SK-N-SH (cell line): ENCODE measurements around the gene BCAR1. TPM values are rescaled to one million over a fixed set of nuclear protein-coding genes. Genes with fewer than 3 reads are reported as not detected.

ENCODE experiments used
- CTCF ChIA-PET: fragments of 300-600, 350-600 bp; formaldehyde crosslinking; extraction: SDS; loops from one replicate; lab custom pipeline; 2021; lab: Yijun Ruan, JAX
- POLR2A ChIA-PET: fragments of 350-600 bp; sonication (Branson Sonifier 250); formaldehyde crosslinking; extraction: SDS; loops from one replicate; lab custom pipeline; 2020; ENCODE audit warnings: antibody characterized with exemption, inconsistent platforms; lab: Yijun Ruan, JAX
- DNase-seq: peaks from one replicate; pipeline ENCODE4 v3.0.0; 2012
- H2AFZ ChIP-seq: fragments of 200-600 bp; sonication (generic); 2 replicates; pipeline ENCODE4 v1.8.1; 2016; ENCODE audit warnings: antibody characterized with exemption, mild to moderate bottlenecking, low read depth
- H3F3A ChIP-seq: fragments of 200-600 bp; sonication (generic); replicated peaks from 2 replicates; pipeline ENCODE3; 2016; ENCODE audit warnings: antibody characterized with exemption, mild to moderate bottlenecking; ENCODE audit not compliant: insufficient read depth
- H3K27ac ChIP-seq, 2 experiments: fragments of 200-500 bp in 1 of 2; fragments of 200-600 bp in 1 of 2; sonication (Bioruptor generic) in 1 of 2; sonication (generic), shearing (Covaris generic) in 1 of 2; 2 replicates each; pipeline versions ENCODE4 v1.5.1 to v1.6.1; 2014 to 2016; ENCODE audit warnings: low read depth in 2 of 2, inconsistent platforms in 1 of 2, low read length in 1 of 2, mild to moderate bottlenecking in 1 of 2, mixed read lengths in 1 of 2
- H3K27me3 ChIP-seq: fragments of 200-600 bp; sonication (generic), shearing (Covaris generic); 2 replicates; pipeline ENCODE4 v1.6.1; 2016; ENCODE audit warnings: mixed run types; ENCODE audit not compliant: insufficient read depth
- H3K36me3 ChIP-seq, 2 experiments: fragments of 200-500 bp in 1 of 2; fragments of 200-600 bp in 1 of 2; sonication (Bioruptor generic) in 1 of 2; sonication (generic) in 1 of 2; replicated peaks in 1 of 2; 2 replicates each; pipeline versions ENCODE3 to v1.5.1; 2014 to 2016; ENCODE audit warnings: low read length in 1 of 2, mild to moderate bottlenecking in 1 of 2; ENCODE audit not compliant: insufficient read depth in 2 of 2, control insufficient read depth in 1 of 2
- H3K4me1 ChIP-seq, 2 experiments: fragments of 200-500 bp in 1 of 2; fragments of 200-600 bp in 1 of 2; sonication (Bioruptor generic) in 1 of 2; sonication (generic), shearing (Covaris generic) in 1 of 2; 2 replicates each; pipeline versions ENCODE4 v1.5.1 to v1.6.1; 2014 to 2016; ENCODE audit warnings: low read depth in 1 of 2, low read length in 1 of 2, mixed run types in 1 of 2; ENCODE audit not compliant: insufficient read depth in 2 of 2, control insufficient read depth in 1 of 2
- H3K4me2 ChIP-seq: fragments of 200-600 bp; sonication (generic), shearing (Covaris generic); 2 replicates; pipeline ENCODE4 v1.6.1; 2017; ENCODE audit warnings: mixed run types
- H3K4me3 ChIP-seq, 2 experiments: fragments of 200-500 bp in 1 of 2; fragments of 200-600 bp in 1 of 2; sonication (Bioruptor generic) in 1 of 2; sonication (generic), shearing (Covaris generic) in 1 of 2; 2 replicates each; pipeline versions ENCODE4 v1.5.1 to v1.8.1; 2014 to 2016; ENCODE audit warnings: low read depth in 2 of 2, inconsistent platforms in 1 of 2, low read length in 1 of 2, mild to moderate bottlenecking in 1 of 2, mixed read lengths in 1 of 2, moderate library complexity in 1 of 2
- H3K79me2 ChIP-seq: fragments of 200-600 bp; sonication (generic); 2 replicates; pipeline ENCODE4 v1.8.1; 2017; ENCODE audit warnings: mild to moderate bottlenecking; ENCODE audit not compliant: insufficient read depth
- H3K9ac ChIP-seq: fragments of 200-600 bp; sonication (generic); 2 replicates; pipeline ENCODE4 v1.6.1; 2017; ENCODE audit warnings: mixed run types
- H3K9me2 ChIP-seq: fragments of 200-600 bp; sonication (generic); 2 replicates; pipeline ENCODE4 v1.6.1; 2017; ENCODE audit warnings: mixed run types
- H3K9me3 ChIP-seq: fragments of 200-600 bp; sonication (generic); 2 replicates; pipeline ENCODE4 v1.6.1; 2017; ENCODE audit warnings: mixed run types, mild to moderate bottlenecking, moderate library complexity
- H4K20me1 ChIP-seq: fragments of 200-600 bp; sonication (generic); 2 replicates; pipeline ENCODE4 v1.6.1; 2017; ENCODE audit warnings: mild to moderate bottlenecking, mixed run types; ENCODE audit not compliant: insufficient read depth
- EP300 ChIP-seq, 2 experiments: IDR thresholded peaks; 2 replicates each; pipeline versions ENCODE4 v1.4.0 to v1.6.1; 2012; ENCODE audit warnings: borderline replicate concordance in 1 of 2, low read depth in 1 of 2, low read length in 1 of 2
- FOSL2 ChIP-seq: IDR thresholded peaks from 2 replicates; pipeline ENCODE4 v1.4.0; 2012; ENCODE audit warnings: low read depth, mild to moderate bottlenecking, moderate library complexity, borderline replicate concordance
- FOXJ3 ChIP-seq: sonication (generic); formaldehyde crosslinking; IDR thresholded peaks from 2 replicates; pipeline ENCODE4 v1.5.1; 2020; ENCODE audit warnings: mild to moderate bottlenecking, missing genetic modification reagents
- FOXM1 ChIP-seq: IDR thresholded peaks from 2 replicates; pipeline ENCODE4 v1.4.0; 2012; ENCODE audit warnings: low read depth, mild to moderate bottlenecking
- GABPA ChIP-seq: IDR thresholded peaks from 2 replicates; pipeline ENCODE4 v1.4.0; 2012; ENCODE audit warnings: low read depth, mild to moderate bottlenecking
- JUND ChIP-seq: IDR thresholded peaks from 2 replicates; pipeline ENCODE4 v1.4.0; 2012
- MEF2A ChIP-seq: IDR thresholded peaks from 2 replicates; pipeline ENCODE4 v1.4.0; 2012; ENCODE audit warnings: low read depth, borderline replicate concordance
- MXI1 ChIP-seq: IDR thresholded peaks from 2 replicates; pipeline ENCODE4 v1.6.1; 2012; ENCODE audit warnings: mild to moderate bottlenecking, low read depth, low read length, improper control_type of control experiment
- RAD21 ChIP-seq: IDR thresholded peaks from 2 replicates; pipeline ENCODE4 v1.6.1; 2012; ENCODE audit warnings: mild to moderate bottlenecking, low read length
- RCOR1 ChIP-seq: fragments of 150-350 bp; IDR thresholded peaks from 2 replicates; pipeline ENCODE4 v1.6.1; 2017; ENCODE audit warnings: antibody characterized with exemption, low read length
- RFX5 ChIP-seq: IDR thresholded peaks from 2 replicates; pipeline ENCODE4 v1.6.1; 2012; ENCODE audit warnings: mild to moderate bottlenecking, improper control_type of control experiment, low read length
- RXRA ChIP-seq: IDR thresholded peaks from 2 replicates; pipeline ENCODE4 v1.4.0; 2012; ENCODE audit warnings: low read depth, mild to moderate bottlenecking, borderline replicate concordance
- SMC3 ChIP-seq: IDR thresholded peaks from 2 replicates; pipeline ENCODE4 v1.6.1; 2012; ENCODE audit warnings: low read depth, low read length, improper control_type of control experiment
- TEAD4 ChIP-seq: IDR thresholded peaks from 2 replicates; pipeline ENCODE4 v1.4.0; 2012; ENCODE audit warnings: mild to moderate bottlenecking, borderline replicate concordance; ENCODE audit not compliant: insufficient read depth
- YY1 ChIP-seq: IDR thresholded peaks from 2 replicates; pipeline ENCODE4 v1.4.0; 2012; ENCODE audit warnings: low read depth, mild to moderate bottlenecking
- whole genome bisulfite sequencing: methylation state at CpG from one replicate; pipeline ENCODE4 v1.1.6; 2017; ENCODE audit warnings: low lambda C conversion rate; 5-methylcytosine and 5-hydroxymethylcytosine counted together
- polyA plus RNA-seq, 3 experiments: library from polyadenylated mRNA; depleted of rRNA; stranded (reverse); fragments of >200 nt; gene quantifications; 2 replicates each; pipeline ENCODE4 v1.2.3, GENCODE V29; 2012
- TF ChIP-seq, protein P1 (sequence below): IDR thresholded peaks from 2 replicates; pipeline ENCODE4 v1.4.0; 2012; ENCODE audit warnings: low read depth, borderline replicate concordance
- TF ChIP-seq, protein P2 (sequence below): IDR thresholded peaks from 2 replicates; pipeline ENCODE4 v1.4.0; 2012; ENCODE audit warnings: low read depth, borderline replicate concordance
- TF ChIP-seq, protein P3 (sequence below): IDR thresholded peaks from 2 replicates; pipeline ENCODE4; 2012
- TF ChIP-seq, protein P4 (sequence below): fragments of 200-600 bp; sonication (generic); IDR thresholded peaks from 2 replicates; pipeline ENCODE4 v1.6.1; 2017; ENCODE audit warnings: antibody characterized with exemption, mild to moderate bottlenecking, moderate library complexity
- TF ChIP-seq, protein P5 (sequence below): fragments of 150-350 bp; IDR thresholded peaks from 2 replicates; pipeline ENCODE4 v1.6.1; 2016; ENCODE audit warnings: mild to moderate bottlenecking, low read depth, low read length

Gene BCAR1
- polyA plus RNA-seq, 1 of the 3 experiments (the other 2 are of a cell fraction): 45.1 TPM

DNA sequence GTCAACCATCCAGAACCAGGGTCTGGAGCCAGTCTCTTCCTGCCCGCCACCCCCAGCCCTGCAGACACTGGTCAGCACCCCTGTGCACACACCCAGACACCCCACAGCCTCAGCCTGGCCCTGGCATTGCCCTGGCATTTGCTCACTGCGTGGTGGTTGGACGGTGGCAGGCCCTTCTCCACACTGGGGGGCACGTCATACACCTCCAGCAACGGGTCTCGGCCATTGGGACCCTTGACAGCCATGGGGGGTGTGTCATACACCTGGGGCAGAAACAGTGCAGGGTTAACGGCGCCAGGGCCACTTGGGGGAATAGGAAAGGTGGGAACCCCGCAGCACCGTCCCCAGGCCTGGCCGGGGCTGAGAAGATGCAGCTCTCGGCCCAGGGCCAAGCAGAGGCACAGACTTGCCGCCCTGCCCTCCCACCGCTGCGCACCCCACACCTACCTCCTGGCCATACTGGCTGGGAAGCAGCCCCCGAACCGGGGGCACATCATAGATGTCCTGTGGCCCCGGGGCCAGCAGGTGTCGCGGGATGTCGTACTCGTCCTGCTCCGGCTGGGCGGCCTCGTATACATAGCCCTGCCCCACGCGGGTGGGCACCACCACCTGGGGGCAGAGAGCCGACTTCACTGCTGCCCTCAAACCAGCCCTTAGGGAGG, 14.6 kb downstream of the BCAR1 start (continued):
- TF ChIP-seq, protein P1, sequence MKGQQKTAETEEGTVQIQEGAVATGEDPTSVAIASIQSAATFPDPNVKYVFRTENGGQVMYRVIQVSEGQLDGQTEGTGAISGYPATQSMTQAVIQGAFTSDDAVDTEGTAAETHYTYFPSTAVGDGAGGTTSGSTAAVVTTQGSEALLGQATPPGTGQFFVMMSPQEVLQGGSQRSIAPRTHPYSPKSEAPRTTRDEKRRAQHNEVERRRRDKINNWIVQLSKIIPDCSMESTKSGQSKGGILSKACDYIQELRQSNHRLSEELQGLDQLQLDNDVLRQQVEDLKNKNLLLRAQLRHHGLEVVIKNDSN: no peak
- TF ChIP-seq MXI1 (no peak), FOXM1 (no peak), TEAD4 (no peak)
- TF ChIP-seq, all 33 proteins: peak for 0

DNA sequence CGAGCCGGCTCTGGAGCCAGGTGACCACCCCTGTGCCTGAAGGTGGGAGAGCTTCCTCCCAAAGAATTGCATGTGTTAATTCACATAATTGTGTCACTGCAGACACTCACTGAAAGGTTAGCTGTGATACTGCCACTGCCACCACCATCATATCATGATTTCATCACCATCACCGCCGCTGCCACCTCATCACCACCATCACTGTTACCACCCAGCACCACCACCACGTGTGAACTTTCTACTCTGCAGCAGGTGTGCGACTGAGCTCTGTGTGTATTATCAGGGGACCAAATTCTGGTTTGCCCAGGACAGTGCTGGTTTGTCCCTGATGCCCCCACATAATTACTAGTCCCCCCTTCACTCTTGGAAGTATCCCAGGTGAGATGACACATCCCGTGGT, 15.2 kb downstream of the BCAR1 start:
- POLR2A ChIA-PET: no interaction called here
- no peaks in the 10 kb centered on the region for H3K9me3 ChIP-seq
- no peak for TF ChIP-seq FOSL2
- TF ChIP-seq, protein P1: no peak
- no peak for TF ChIP-seq RAD21
- TF ChIP-seq JUND: no peak
- TF ChIP-seq, protein P2, sequence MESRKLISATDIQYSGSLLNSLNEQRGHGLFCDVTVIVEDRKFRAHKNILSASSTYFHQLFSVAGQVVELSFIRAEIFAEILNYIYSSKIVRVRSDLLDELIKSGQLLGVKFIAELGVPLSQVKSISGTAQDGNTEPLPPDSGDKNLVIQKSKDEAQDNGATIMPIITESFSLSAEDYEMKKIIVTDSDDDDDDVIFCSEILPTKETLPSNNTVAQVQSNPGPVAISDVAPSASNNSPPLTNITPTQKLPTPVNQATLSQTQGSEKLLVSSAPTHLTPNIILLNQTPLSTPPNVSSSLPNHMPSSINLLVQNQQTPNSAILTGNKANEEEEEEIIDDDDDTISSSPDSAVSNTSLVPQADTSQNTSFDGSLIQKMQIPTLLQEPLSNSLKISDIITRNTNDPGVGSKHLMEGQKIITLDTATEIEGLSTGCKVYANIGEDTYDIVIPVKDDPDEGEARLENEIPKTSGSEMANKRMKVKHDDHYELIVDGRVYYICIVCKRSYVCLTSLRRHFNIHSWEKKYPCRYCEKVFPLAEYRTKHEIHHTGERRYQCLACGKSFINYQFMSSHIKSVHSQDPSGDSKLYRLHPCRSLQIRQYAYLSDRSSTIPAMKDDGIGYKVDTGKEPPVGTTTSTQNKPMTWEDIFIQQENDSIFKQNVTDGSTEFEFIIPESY: no peak
- TF ChIP-seq, protein P3, sequence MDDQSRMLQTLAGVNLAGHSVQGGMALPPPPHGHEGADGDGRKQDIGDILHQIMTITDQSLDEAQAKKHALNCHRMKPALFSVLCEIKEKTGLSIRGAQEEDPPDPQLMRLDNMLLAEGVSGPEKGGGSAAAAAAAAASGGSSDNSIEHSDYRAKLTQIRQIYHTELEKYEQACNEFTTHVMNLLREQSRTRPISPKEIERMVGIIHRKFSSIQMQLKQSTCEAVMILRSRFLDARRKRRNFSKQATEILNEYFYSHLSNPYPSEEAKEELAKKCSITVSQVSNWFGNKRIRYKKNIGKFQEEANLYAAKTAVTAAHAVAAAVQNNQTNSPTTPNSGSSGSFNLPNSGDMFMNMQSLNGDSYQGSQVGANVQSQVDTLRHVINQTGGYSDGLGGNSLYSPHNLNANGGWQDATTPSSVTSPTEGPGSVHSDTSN: no peak
- no peak for TF ChIP-seq EP300 (IDR thresholded peaks at IDR 0.05; ENCODE audit: borderline replicate concordance in 1 of 2, low read depth in 1 of 2, low read length in 1 of 2)
- no peak for TF ChIP-seq YY1
- no peak for TF ChIP-seq RXRA
- no peak for TF ChIP-seq SMC3
- TF ChIP-seq FOXM1: no peak
- TF ChIP-seq, protein P4, sequence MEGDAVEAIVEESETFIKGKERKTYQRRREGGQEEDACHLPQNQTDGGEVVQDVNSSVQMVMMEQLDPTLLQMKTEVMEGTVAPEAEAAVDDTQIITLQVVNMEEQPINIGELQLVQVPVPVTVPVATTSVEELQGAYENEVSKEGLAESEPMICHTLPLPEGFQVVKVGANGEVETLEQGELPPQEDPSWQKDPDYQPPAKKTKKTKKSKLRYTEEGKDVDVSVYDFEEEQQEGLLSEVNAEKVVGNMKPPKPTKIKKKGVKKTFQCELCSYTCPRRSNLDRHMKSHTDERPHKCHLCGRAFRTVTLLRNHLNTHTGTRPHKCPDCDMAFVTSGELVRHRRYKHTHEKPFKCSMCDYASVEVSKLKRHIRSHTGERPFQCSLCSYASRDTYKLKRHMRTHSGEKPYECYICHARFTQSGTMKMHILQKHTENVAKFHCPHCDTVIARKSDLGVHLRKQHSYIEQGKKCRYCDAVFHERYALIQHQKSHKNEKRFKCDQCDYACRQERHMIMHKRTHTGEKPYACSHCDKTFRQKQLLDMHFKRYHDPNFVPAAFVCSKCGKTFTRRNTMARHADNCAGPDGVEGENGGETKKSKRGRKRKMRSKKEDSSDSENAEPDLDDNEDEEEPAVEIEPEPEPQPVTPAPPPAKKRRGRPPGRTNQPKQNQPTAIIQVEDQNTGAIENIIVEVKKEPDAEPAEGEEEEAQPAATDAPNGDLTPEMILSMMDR: no peak
- TF ChIP-seq MEF2A: no peak
- TF ChIP-seq FOXJ3 (CRISPR knock-in tag): no peak
- TF ChIP-seq, protein P5, sequence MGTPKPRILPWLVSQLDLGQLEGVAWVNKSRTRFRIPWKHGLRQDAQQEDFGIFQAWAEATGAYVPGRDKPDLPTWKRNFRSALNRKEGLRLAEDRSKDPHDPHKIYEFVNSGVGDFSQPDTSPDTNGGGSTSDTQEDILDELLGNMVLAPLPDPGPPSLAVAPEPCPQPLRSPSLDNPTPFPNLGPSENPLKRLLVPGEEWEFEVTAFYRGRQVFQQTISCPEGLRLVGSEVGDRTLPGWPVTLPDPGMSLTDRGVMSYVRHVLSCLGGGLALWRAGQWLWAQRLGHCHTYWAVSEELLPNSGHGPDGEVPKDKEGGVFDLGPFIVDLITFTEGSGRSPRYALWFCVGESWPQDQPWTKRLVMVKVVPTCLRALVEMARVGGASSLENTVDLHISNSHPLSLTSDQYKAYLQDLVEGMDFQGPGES: no peak
- no peak for TF ChIP-seq TEAD4
- no peak for TF ChIP-seq RFX5
- TF ChIP-seq GABPA: no peak
- TF ChIP-seq RCOR1: no peak
- H3K79me2 ChIP-seq: peaks cover 99% of the 10 kb centered on the region
- no peaks in the 10 kb centered on the region for H3K9me2 ChIP-seq
- no peaks in the 10 kb centered on the region for H3K27me3 ChIP-seq
- CTCF ChIA-PET: interaction anchor here (1.5 to 5.4 kb wide), 4 partner anchors 37 to 150 kb away, joined by 3 to 72 read pairs (median 31); no protein-coding TSS in a partner anchor
- H3K27ac ChIP-seq: peak overlapping the region in 1 of 2 experiments; percentile 22; a peak in 1 of 4 replicates
- no peak overlapping the region for H3K4me2 ChIP-seq
- H3K4me1 ChIP-seq: peaks cover 41 to 45% of the 10 kb centered on the region in 2 experiments
- peaks cover 34 to 50% of the 10 kb centered on the region in 2 experiments for H3K36me3 ChIP-seq
- no peak overlapping the region for H3K9ac ChIP-seq
- 85% methylated on average over 7 of the region's 7 CpGs for WGBS
- H4K20me1 ChIP-seq: peaks cover 73% of the 10 kb centered on the region
- no peak for DNase-seq
- no peak overlapping the region for H3K4me3 ChIP-seq
- no peak overlapping the region for H2AFZ ChIP-seq
- peaks cover 40% of the 10 kb centered on the region for H3F3A ChIP-seq
